ENCODE measurements around the gene AFM. TPM values are rescaled to one million over a fixed set of nuclear protein-coding genes. Genes with fewer than 3 reads are reported as not detected.

The AFM gene
- total RNA-seq, 1 donor from 2014 or later: not detected

DNA sequence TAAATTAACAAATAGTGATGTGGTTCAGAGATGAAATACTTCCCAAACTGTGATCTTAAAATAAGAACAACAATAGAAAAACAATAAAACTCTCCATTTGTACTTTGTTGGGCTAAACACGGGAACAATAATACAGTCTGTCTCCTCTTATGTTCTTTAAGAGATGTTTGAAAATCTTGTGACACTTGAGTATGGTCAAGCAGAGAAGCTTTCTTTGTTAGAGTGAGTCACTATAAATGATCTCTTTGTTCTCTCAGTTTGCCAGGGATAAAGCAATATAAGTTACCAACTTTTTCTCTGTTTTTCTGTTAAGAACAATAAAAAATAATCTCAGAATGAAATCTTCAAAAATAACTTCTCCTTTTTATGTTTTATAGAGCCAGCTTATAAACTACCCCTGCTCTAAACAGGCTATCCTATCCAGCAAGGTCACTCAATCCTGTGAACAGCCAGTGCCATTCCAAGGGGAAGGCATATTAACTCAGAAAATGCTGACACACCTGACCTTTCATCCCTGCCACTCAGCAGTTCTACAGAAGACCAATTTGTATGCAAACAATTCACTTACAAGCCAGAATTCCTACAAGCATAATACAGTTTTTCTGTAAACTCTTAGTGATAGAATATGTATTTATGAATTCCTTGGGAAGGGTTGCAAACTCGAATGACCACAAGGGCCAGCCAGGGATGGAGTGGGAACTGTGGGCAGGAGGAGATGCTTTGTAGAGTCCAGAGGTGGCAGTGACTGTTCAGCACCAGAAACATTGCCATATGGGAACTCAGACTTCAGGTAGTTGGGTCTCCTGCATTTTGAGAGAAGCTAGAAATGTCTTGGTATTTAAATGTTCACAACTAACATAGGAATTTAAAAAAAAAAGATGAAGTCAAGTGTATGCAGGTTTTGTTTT, 52.2 kb downstream of the AFM start:
- Mint-ChIP-seq H3K27ac (ENCODE audit: unreplicated experiment) (no peak overlapping the region), H3K4me1 (ENCODE audit: unreplicated experiment) (no peaks in the 10 kb centered on the region), H3K9me3 (ENCODE audit: unreplicated experiment) (no peaks in the 10 kb centered on the region), H3K27me3 (ENCODE audit: unreplicated experiment) (peaks cover 48% of the 10 kb centered on the region), H3K36me3 (ENCODE audit: unreplicated experiment) (no peaks in the 10 kb centered on the region), H3K4me3 (ENCODE audit: unreplicated experiment) (no peak overlapping the region)
- no peak for TF ChIP-seq CTCF (IDR thresholded peaks at IDR 0.05)
- DNase-seq (ENCODE audit: extremely low spot score, unreplicated experiment): no peak

DNA sequence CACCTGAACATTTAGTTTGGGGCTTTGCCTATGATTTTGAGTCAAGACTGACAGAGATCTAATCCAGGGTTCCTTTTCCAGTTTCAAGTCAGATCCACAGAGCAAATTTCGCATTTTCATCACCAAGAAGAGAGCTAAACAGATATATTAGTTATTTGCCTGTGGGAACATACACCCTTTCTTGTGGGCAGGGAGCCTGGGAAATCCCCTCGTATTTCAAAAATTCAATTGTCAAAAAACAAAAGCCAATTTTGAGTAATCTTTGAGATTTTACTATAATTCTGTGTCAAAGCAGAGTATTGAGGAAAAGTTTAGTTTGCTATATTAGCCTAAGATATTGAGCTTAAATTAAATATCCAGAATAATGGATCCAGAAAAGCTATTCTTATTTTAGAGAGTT, 56.6 kb downstream of the AFM start:
- DNase-seq (ENCODE audit: extremely low spot score, unreplicated experiment): no peak
- Mint-ChIP-seq H3K27me3 (ENCODE audit: unreplicated experiment) (peaks cover 54% of the 10 kb centered on the region), H3K4me3 (ENCODE audit: unreplicated experiment) (no peak overlapping the region), H3K9me3 (ENCODE audit: unreplicated experiment) (no peaks in the 10 kb centered on the region), H3K36me3 (ENCODE audit: unreplicated experiment) (no peaks in the 10 kb centered on the region), H3K27ac (ENCODE audit: unreplicated experiment) (no peak overlapping the region), H3K4me1 (ENCODE audit: unreplicated experiment) (no peaks in the 10 kb centered on the region)
- TF ChIP-seq CTCF (IDR thresholded peaks at IDR 0.05): no peak

- Mint-ChIP-seq H3K36me3 (ENCODE audit: unreplicated experiment) (no peaks in the 10 kb centered on the region), H3K27me3 (ENCODE audit: unreplicated experiment) (peaks cover 46% of the 10 kb centered on the region), H3K9me3 (ENCODE audit: unreplicated experiment) (no peaks in the 10 kb centered on the region), H3K4me1 (ENCODE audit: unreplicated experiment) (no peaks in the 10 kb centered on the region), H3K27ac (ENCODE audit: unreplicated experiment) (no peak overlapping the region), H3K4me3 (ENCODE audit: unreplicated experiment) (no peak overlapping the region)
- DNase-seq (ENCODE audit: extremely low spot score, unreplicated experiment): no peak
- no peak for TF ChIP-seq CTCF (IDR thresholded peaks at IDR 0.05)
Observed at GRCh38 chr4:73539386-73539785, 57.8 kb downstream of the AFM start.

GRCh38 chr4:73540826-73541225, 59.3 kb downstream of the AFM start:
- no peak for DNase-seq (ENCODE audit: extremely low spot score, unreplicated experiment)
- Mint-ChIP-seq H3K27me3 (ENCODE audit: unreplicated experiment) (peaks cover 50% of the 10 kb centered on the region), H3K4me1 (ENCODE audit: unreplicated experiment) (no peaks in the 10 kb centered on the region), H3K4me3 (ENCODE audit: unreplicated experiment) (no peak overlapping the region), H3K36me3 (ENCODE audit: unreplicated experiment) (no peaks in the 10 kb centered on the region), H3K9me3 (ENCODE audit: unreplicated experiment) (no peaks in the 10 kb centered on the region), H3K27ac (ENCODE audit: unreplicated experiment) (no peak overlapping the region)
- no peak for TF ChIP-seq CTCF (IDR thresholded peaks at IDR 0.05)

GRCh38 chr4:73541251-73541650, 59.7 kb downstream of the AFM start:
- H3K36me3 Mint-ChIP-seq (ENCODE audit: unreplicated experiment): no peaks in the 10 kb centered on the region
- H3K27me3 Mint-ChIP-seq (ENCODE audit: unreplicated experiment): peaks cover 53% of the 10 kb centered on the region
- TF ChIP-seq CTCF (IDR thresholded peaks at IDR 0.05): no peak
- H3K27ac Mint-ChIP-seq (ENCODE audit: unreplicated experiment): no peak overlapping the region
- no peak overlapping the region for H3K4me3 Mint-ChIP-seq (ENCODE audit: unreplicated experiment)
- H3K4me1 Mint-ChIP-seq (ENCODE audit: unreplicated experiment): no peaks in the 10 kb centered on the region
- H3K9me3 Mint-ChIP-seq (ENCODE audit: unreplicated experiment): no peaks in the 10 kb centered on the region
- DNase-seq (ENCODE audit: extremely low spot score, unreplicated experiment): no peak

All from osteocyte (in vitro differentiated cells).